HG03575 (cell line): Measurements from ENCODE around the gene LIMS2.

ENCODE experiments used
- ATAC-seq: cut with Tn5 transposase; IDR thresholded peaks from one replicate; pipeline ENCODE4 v1.9.1; 2021; ENCODE audit not compliant: unreplicated experiment, insufficient number of reproducible peaks, low FRiP score; ENCODE audit errors: extremely low read depth

Gene LIMS2

GRCh38 chr2:127679680-127680361 lies 4.5 kb upstream of the LIMS2 start:
- ATAC-seq = no peak

DNA sequence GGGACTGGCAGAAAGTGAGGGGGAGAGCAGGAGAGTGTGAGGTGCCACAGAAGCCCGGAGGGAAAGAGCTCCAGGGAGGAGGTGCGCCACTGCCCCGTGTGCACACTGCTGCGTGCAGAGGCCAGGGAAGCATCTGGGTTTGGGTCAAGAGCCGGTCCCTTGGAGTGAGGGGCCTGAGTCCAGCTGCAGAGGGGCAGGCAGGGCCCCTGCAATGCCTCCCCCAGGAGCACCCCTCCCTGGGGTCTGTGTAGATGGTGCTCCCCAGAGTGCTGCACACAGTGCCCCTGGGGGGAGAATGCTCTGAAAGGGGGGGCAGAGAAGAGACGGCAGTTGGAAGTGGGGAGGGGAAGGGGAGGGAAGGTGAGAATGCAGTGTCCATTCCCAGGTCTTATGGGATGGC lies 3.7 kb upstream of the LIMS2 start:
- ATAC-seq = no peak

DNA sequence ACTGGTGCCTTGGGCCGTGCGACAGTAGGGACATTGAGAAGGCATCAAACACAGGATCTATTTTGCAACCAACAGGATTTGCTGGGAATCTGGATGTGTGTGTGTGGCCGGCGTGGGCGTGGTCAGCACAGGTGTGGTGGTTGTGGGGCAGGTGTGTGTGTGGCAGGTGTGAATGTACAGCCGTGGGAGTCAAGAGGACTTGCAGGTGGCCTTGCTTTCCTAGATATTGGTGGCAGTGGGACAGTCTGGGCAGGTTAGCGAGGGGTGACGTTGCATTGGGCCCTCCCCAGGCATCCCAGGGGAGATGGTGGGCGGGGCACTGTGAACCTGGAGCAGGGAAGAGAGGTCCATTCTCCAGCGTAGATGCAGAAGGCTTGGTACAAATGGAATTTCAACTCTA lies 3.2 kb upstream of the LIMS2 start:
- ATAC-seq = no peak

DNA sequence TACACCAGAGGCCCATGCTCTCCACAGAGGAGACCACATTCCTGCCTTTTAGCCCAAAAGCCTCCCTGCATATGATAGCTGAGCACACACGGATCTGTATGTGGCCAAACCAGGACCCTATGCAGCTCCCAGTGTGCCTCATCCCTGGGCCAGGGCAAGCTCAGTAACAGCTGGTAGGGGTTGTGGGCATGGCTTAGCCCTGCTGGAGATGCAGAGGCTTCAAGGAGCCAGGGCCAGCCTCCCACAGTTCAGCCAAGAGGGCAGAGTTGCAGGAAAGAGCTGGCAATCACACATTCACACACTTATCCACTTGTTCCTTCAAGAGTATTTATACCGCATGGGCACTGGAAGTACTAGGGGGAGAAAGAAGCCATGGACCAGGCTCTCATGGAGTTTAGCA lies 1.6 kb upstream of the LIMS2 start:
- ATAC-seq = no peak

GRCh38 chr2:127674241-127675209 lies 805 bp downstream of the LIMS2 start:
- no peak for ATAC-seq

DNA sequence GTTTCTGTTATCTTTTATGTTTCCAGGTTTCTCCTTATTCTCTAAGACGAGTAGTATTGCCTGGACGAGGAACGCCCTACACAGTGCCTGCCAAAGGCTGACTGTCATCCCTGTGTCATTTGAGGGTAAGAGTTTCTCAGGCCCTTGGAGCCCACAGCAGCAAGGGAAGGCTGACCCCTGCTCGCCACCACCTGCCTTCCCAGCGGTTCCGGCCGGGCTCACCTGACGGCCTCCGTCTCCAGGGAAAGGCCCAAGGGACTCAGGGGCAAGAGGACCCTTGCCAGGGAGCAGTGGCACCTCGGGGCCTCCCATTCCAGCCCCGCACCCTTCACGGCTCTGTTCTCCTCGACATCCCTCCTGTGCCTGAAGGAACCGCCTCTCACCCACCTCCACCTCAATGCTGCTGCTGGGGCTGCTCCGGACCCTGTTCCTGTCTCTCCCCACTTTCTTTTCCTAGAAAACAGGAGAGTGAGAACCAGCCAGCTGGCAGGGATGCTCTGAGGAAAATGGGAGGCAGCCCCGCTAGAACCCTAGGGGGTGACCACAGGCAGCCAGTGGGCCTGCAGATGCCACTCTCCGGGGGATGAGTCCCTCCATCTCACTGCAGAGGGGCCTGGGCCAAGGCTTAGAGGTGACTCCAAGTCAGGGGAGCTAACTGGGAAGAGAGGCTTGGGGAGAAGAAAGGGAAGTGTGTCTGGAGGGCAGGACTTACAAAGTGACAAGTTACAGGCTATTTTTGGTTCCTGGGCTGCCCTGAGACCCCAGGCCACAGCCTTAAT lies 1.9 kb downstream of the LIMS2 start:
- ATAC-seq = no peak

DNA sequence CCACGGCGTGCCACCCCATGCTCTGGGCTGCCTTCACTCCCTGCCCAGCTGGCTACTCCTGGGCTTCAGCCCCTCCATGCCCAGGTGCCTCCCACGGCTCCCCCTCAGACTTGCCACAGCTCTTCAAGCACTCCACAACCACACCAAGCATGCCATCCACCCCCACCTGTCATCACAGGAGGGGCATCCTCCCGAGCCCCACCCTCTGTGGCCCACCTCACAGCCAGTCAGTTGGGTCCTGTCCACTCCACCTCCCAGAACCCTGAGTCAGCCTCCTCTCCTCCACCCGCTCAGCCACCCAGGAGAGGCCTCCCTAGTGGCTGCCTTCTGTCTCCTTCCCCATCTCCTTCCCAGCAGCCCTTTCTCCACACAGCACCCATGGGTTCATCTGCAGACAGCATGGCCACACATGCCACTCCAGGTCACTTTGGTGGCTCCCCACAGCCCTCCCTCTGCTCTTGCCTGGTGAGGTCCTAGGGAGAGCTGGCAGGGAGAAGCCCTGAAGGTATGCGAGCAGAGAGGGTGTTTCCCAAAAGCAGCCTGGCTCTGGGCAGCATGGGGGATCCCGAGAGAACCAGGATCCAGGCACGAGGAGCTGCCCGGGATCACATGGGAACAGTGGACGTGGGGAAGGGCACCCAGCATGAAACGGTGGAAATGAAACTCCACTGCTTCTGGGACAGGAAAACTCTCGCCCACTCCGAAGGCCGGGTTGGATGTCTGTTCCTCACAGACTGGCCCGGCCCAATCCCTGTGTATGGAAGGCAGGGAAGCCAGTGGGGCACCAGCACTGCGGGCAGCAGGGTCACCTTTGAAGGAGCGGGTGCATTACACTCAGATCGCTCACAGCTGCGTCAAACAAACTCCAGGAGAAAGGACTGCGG lies 2.7 kb downstream of the LIMS2 start:
- no peak for ATAC-seq

DNA sequence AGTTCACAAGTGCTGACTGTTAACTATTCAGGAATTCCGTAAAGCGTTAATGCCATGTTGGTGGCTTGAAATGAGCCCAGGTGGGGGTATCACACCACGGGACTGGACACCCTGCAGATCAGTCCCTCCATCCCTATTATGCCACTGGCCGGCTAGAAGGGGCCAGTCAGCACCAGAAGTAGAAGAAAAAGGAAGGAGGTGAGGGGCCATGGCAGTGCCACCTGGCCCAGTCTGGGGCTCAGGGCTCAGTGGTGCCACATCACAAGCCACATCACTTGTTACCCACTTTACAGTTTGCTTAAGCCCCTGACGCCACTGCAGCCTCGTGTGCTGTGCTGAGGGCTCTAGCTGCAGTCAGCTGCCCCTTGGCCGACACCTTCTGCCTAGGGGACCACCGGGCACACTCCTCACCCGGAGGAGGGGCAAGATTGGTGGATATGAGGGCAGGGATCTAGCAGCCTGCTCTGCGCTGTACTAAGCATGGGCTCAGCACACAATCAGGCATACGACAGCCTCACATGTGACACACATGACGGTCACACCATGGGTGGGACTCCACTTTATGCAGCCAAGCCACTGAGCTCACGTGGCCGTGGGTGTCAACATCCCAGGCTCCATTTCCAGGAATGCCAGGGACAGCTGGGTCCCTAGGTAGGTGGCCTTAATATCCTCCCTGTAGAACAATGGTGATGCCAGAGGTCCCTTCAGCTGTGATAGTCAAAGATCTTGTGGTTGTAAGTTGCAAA lies 3.6 kb downstream of the LIMS2 start:
- ATAC-seq = no peak

- no peak for ATAC-seq
These were observed 4.4 kb downstream of the LIMS2 start for GRCh38 chr2:127670957-127671290.

DNA sequence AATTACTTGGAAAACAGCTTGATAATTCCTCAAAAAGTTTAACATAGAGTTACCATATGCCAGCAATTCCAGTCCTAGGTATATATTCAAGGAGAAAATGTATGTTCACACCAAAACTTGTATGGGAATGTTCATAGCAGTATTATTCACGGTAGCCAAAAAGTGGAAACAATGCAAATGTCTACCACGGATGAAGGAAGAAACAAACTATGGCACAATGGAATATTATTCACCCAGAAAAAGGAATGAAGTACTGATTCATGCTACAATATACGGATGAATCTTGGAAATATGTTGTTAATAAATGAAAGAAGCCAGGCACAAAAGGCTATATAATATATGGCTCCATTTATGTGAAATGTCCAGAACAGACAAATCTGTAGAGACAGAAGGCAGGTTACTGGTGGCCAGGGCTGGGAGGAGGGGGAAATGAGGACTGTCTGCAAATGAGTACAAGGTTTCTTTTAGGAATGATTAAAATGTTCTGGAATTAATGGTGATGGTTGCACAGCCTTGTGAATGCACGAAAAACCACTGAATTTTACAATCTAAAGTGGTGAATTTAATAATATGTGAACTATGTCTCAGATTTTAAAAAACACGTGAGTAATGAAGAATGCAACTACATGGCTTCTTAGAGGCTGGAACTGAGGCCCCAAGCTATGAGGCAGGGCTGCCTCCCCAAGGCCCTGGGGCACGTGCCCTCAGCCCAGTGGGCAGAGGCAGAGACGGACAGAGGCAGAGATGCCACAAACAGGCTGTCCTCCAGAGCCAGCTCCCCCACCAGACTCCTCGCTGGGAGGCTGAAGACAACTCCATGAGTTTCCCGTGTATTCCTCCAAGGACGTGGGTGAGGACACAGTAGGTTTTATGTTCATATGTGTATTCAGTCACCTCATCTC lies 5.0 kb downstream of the LIMS2 start:
- no peak for ATAC-seq

DNA sequence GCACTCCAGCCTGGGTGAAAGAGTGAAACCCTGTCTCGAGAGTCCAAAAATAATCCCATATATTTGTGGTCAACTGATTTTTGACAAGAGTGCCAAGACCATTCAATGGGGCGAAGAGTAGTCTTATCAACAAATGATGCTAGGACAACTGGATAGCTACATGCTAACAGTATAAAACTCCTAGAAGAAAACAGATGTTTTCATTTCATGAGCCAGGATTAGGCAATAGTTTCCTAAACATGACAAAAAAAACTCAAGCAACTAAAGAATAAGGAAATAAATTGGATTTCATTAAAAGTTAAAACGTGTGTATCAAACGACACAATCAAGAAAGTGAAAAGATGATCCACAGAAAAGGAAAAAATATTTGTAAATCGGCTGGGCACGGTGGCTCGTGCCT lies 6.3 kb downstream of the LIMS2 start:
- ATAC-seq = no peak

- no peak for ATAC-seq
These were observed 9.9 kb downstream of the LIMS2 start for GRCh38 chr2:127665267-127665893.

- ATAC-seq = no peak
These were observed 10.5 kb downstream of the LIMS2 start for GRCh38 chr2:127664895-127665225.

DNA sequence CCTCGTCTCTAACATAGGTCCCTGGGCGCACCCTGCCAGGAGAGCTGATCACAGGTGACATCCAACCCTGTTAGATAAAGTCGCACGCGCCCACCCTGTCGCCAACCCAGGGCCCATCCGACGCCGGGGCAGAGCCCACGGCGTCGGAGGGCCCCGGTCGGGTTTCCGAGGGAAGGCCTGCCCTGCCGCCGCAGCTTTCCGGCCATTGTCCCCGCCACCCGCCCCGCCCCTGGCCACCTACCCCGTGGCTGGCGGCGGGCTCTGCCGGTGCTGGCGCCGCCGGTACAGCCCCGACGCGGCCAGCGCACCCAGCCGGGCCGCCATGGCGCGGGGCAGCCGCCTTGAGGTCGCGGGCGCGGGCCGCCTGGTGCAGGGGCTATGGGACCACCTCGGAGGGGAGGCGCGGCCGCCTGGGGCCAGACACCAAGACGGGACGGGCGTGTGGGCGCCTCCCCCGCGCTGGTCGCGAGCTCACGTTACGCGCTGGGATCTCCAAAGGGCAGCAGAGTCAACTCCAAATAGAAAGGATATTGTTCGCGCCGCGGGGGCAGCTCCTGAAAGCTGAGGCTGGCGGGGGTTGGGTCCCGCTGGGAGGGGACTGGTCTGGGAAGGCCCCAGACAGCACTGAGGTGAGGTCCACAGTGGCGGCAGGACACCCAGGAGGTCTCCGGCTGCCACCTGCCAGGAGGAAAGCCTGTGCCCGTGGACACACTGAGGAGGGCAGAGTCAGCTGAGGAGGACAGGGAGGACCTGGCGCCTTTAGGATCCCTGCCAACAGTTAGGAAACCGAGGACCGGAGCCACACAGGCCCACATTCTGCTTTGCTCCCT lies 11.1 kb downstream of the LIMS2 start:
- ATAC-seq = no peak

DNA sequence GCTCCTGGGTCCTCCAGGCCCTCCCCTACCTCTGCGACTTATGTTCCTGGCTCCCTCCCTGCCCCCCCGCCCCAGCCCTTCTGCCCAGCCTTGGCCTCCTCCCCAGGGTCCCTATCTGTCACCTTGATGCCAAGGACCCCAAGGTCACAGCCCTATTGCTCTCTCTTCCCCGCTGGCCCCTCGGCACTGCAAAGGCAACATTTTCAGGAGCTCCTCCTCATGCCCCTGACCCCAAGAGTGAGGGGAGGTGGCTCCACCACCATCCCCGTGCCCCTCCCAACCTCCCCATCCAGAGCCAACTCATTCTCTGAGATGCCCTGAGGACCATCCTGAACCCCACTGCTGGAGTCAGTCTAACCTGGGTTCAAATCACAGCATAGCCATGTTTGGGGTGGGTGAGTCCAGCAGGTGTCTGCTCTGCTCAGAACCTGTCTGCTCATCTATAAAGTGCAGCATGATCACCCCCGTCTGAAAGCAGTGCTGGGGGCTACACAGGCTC lies 11.7 kb downstream of the LIMS2 start:
- no peak for ATAC-seq

GRCh38 chr2:127662937-127663565 lies 12.3 kb downstream of the LIMS2 start:
- ATAC-seq = no peak
